HepG2 (cell line): ENCODE data around the gene ATIC. TPM values are rescaled to one million over a fixed set of nuclear protein-coding genes. Genes with fewer than 3 reads are reported as not detected.

ENCODE experiments used
- ATAC-seq: fragments of 200-7000 bp; cut with Tn5 transposase; 3 replicates; pipeline ENCODE4 v1.9.1; 2020; ENCODE audit warnings: mild to moderate bottlenecking, moderate library complexity
- BruUV-seq: library from RNA; stranded (reverse); fragments of 400-500 nt; replicated peaks from 2 replicates; lab custom pipeline; 2021; lab: Mats Ljungman, UMichigan
- CTCF ChIA-PET: fragments of 300-600 bp; formaldehyde crosslinking; extraction: SDS; loops from one replicate; lab custom pipeline; 2021; ENCODE audit warnings: low total read pairs, inconsistent platforms, low intra/inter-chr PET ratio; lab: Yijun Ruan, JAX
- POLR2A ChIA-PET: fragments of 350-600 bp; sonication (Branson Sonifier 250); formaldehyde crosslinking; loops from one replicate; lab custom pipeline; 2020; ENCODE audit warnings: antibody characterized with exemption, inconsistent platforms; lab: Yijun Ruan, JAX
- DNase-seq: peaks from one replicate; pipeline ENCODE4 v3.0.0-alpha.2; 2015; ENCODE audit warnings: low spot score
- FAIRE-seq: peaks from 3 replicates; lab custom pipeline; 2011; peaks lifted over from hg19 to GRCh38; lab: Jason Lieb, UNC
- H2AFZ ChIP-seq: one replicate; pipeline ENCODE4 v1.6.1; 2011; ENCODE audit warnings: low read length, inconsistent platforms
- H3K27ac ChIP-seq: fragments of 300-600 bp; 3 replicates; pipeline ENCODE4 v1.8.0; 2011; ENCODE audit warnings: mixed run types, mild to moderate bottlenecking, mixed read lengths, low read length, inconsistent platforms; ENCODE audit not compliant: insufficient read depth; ENCODE audit errors: extremely low read length
- H3K27me3 ChIP-seq, 2 experiments: fragments of 200-600 bp in 1 of 2; 2 replicates in 1 of 2; 3 replicates in 1 of 2; pipeline versions ENCODE4 v1.6.0 to v1.8.0; 2011; ENCODE audit warnings: low read length in 2 of 2, mild to moderate bottlenecking in 2 of 2, moderate library complexity in 2 of 2, inconsistent platforms in 1 of 2; ENCODE audit not compliant: insufficient read depth in 2 of 2, control insufficient read depth in 1 of 2
- H3K36me3 ChIP-seq, 2 experiments: fragments of 200-600 bp in 1 of 2; replicated peaks in 1 of 2; 2 replicates in 1 of 2; 3 replicates in 1 of 2; pipeline versions ENCODE4 v1.5.1 to v1.8.0; 2011; ENCODE audit warnings: low read length in 2 of 2, inconsistent platforms in 1 of 2; ENCODE audit not compliant: insufficient read depth in 2 of 2, control insufficient read depth in 1 of 2
- H3K4me1 ChIP-seq: 2 replicates; pipeline ENCODE4 v1.5.1; 2012; ENCODE audit warnings: low read length, inconsistent platforms; ENCODE audit not compliant: insufficient read depth
- H3K4me2 ChIP-seq: 2 replicates; pipeline ENCODE4 v1.6.0; 2011; ENCODE audit warnings: low read depth, low read length, inconsistent platforms
- H3K4me3 ChIP-seq, 3 experiments: fragments of 200-600 bp in 1 of 3; sonication (generic), shearing (Covaris generic) in 1 of 3; replicated peaks in 1 of 3; 2 replicates each; pipeline ENCODE4 v1.5.1; 2011 to 2016; ENCODE audit warnings: low read length in 3 of 3, inconsistent platforms in 2 of 3, low read depth in 2 of 3, mild to moderate bottlenecking in 2 of 3, control low read depth in 1 of 3, mixed read lengths in 1 of 3; ENCODE audit not compliant: insufficient read depth in 1 of 3
- H3K79me2 ChIP-seq: one replicate; pipeline ENCODE4 v1.6.1; 2011; ENCODE audit warnings: low read length, inconsistent platforms; ENCODE audit not compliant: insufficient read depth
- H3K9ac ChIP-seq: 2 replicates; pipeline ENCODE4 v1.6.0; 2011; ENCODE audit warnings: mild to moderate bottlenecking, low read depth, low read length, inconsistent platforms; ENCODE audit not compliant: insufficient read depth
- H3K9me3 ChIP-seq: 2 replicates; pipeline ENCODE4 v1.5.1; 2012; ENCODE audit warnings: mild to moderate bottlenecking, low read length
- H4K20me1 ChIP-seq: 2 replicates; pipeline ENCODE4 v1.6.0; 2011; ENCODE audit warnings: inconsistent platforms, mild to moderate bottlenecking, low read length, moderate library complexity; ENCODE audit not compliant: insufficient read depth
- DZIP1 ChIP-seq: sonication (generic); formaldehyde crosslinking; IDR thresholded peaks from 2 replicates; pipeline ENCODE4 v1.5.0; 2020; ENCODE audit warnings: mild to moderate bottlenecking, missing genetic modification reagents
- ETV6 ChIP-seq: sonication (generic); formaldehyde crosslinking; conservative IDR thresholded peaks from 2 replicates; pipeline ENCODE4 v1.4.0; 2020; ENCODE audit warnings: missing genetic modification reagents
- GZF1 ChIP-seq: sonication (generic); formaldehyde crosslinking; IDR thresholded peaks from 2 replicates; pipeline ENCODE4 v1.5.1; 2020; ENCODE audit warnings: mild to moderate bottlenecking, missing genetic modification reagents
- KLF9 ChIP-seq: IDR thresholded peaks from 2 replicates; pipeline ENCODE4 v1.6.1; 2016; ENCODE audit warnings: low read depth
- MEIS2 ChIP-seq: sonication (generic); formaldehyde crosslinking; IDR thresholded peaks from 2 replicates; pipeline ENCODE4 v1.9.0; 2021; ENCODE audit warnings: mild to moderate bottlenecking, missing genetic modification reagents
- POLR2AphosphoS2 ChIP-seq: IDR thresholded peaks from 2 replicates; pipeline ENCODE4 v1.6.1; 2011; ENCODE audit warnings: low read depth, low read length, improper control_type of control experiment
- SNRNP70 ChIP-seq: fragments of 200-400 bp; formaldehyde crosslinking; IDR thresholded peaks from 2 replicates; pipeline ENCODE4 v1.6.1; 2017; ENCODE audit warnings: mild to moderate bottlenecking, low read depth, low read length, moderate library complexity
- SRF ChIP-seq: IDR thresholded peaks from 2 replicates; pipeline ENCODE4 v1.6.1; 2011; ENCODE audit warnings: mild to moderate bottlenecking, low read depth, low read length, moderate library complexity
- TAF15 ChIP-seq: fragments of 200-400 bp; formaldehyde crosslinking; IDR thresholded peaks from one replicate; pipeline ENCODE4 v1.6.1; 2018; ENCODE audit warnings: mild to moderate bottlenecking, low read depth, low read length; ENCODE audit not compliant: poor library complexity, severe bottlenecking
- XBP1 ChIP-seq: sonication (generic); formaldehyde crosslinking; IDR thresholded peaks from 2 replicates; pipeline ENCODE4 v1.5.0; 2020; ENCODE audit warnings: missing genetic modification reagents
- ZFP36 ChIP-seq: fragments of 150-350 bp; IDR thresholded peaks from 2 replicates; pipeline ENCODE4 v1.6.1; 2018; ENCODE audit warnings: borderline replicate concordance, low read length, low read depth; ENCODE audit not compliant: partially characterized antibody
- ZNF274 ChIP-seq: sonication (generic); formaldehyde crosslinking; IDR thresholded peaks from 2 replicates; pipeline ENCODE4 v1.5.1; 2020; ENCODE audit warnings: mild to moderate bottlenecking, missing genetic modification reagents
- ZNF367 ChIP-seq: sonication (generic); formaldehyde crosslinking; IDR thresholded peaks from 2 replicates; pipeline ENCODE4 v1.4.0; 2020; ENCODE audit warnings: missing genetic modification reagents, borderline replicate concordance
- ZNF44 ChIP-seq: sonication (generic); formaldehyde crosslinking; IDR thresholded peaks from 2 replicates; pipeline ENCODE4 v1.5.1; 2020; ENCODE audit warnings: mild to moderate bottlenecking, missing genetic modification reagents
- ZNF557 ChIP-seq: sonication (generic); formaldehyde crosslinking; IDR thresholded peaks from 2 replicates; pipeline ENCODE4 v1.4.0; 2020; ENCODE audit warnings: missing genetic modification reagents
- ZNF577 ChIP-seq: sonication (generic); formaldehyde crosslinking; IDR thresholded peaks from 2 replicates; pipeline ENCODE4 v1.4.0; 2020; ENCODE audit warnings: mild to moderate bottlenecking, low read depth, missing genetic modification reagents, borderline replicate concordance
- ZNF644 ChIP-seq: IDR thresholded peaks from 2 replicates; pipeline ENCODE4 v1.6.1; 2016; ENCODE audit warnings: low read depth
- WGBS: methylation state at CpG from one replicate; pipeline ENCODE4 v1.1.6; 2017; ENCODE audit warnings: low lambda C conversion rate; 5-methylcytosine and 5-hydroxymethylcytosine counted together
- in situ Hi-C: cut with HindIII; loops from 2 replicates; pipeline ENCODE4 v1.10.0; 2017; ENCODE audit warnings: low pct_unique_long_range_greater_than_20kb; ENCODE audit not compliant: extremely low pct_ligation_motif_present
- intact Hi-C: fragments of 100-400 bp; cut with micrococcal nuclease; formaldehyde crosslinking; loops from one replicate; pipeline ENCODE4 v1.10.0; 2022; ENCODE audit not compliant: unreplicated experiment
- polyA plus RNA-seq, 8 experiments: library from polyadenylated mRNA; depleted of rRNA in 3 of 8; stranded (reverse) in 7 of 8; unstranded in 1 of 8; fragments of >200 nt; fragmentation: Illumina TruSeq in 4 of 8; extraction: Trizol in 4 of 8; gene quantifications; 2 replicates each; pipeline versions ENCODE4 v1.2.1 to v1.2.3, GENCODE V29; 2011 to 2016; ENCODE audit warnings: low read depth in 4 of 8, missing spikeins in 1 of 8, mixed read lengths in 1 of 8; ENCODE audit not compliant: insufficient read depth in 1 of 8
- total RNA-seq, 5 experiments: library from RNA; depleted of rRNA; stranded (reverse); fragments of >200 nt; fragmentation: Illumina TruSeq; extraction: Trizol; gene quantifications; 2 replicates each; pipeline ENCODE4 v1.2.3, GENCODE V29; 2016; ENCODE audit warnings: low read depth in 1 of 5
- TF ChIP-seq, protein P1 (sequence below): IDR thresholded peaks from 2 replicates; pipeline ENCODE4 v1.4.0; 2020; ENCODE audit warnings: mild to moderate bottlenecking, missing genetic modification reagents
- TF ChIP-seq, protein P2 (sequence below): sonication (generic); formaldehyde crosslinking; IDR thresholded peaks from 2 replicates; pipeline ENCODE4 v1.4.0; 2020; ENCODE audit warnings: mild to moderate bottlenecking, missing genetic modification reagents

The ATIC gene
- total and polyA plus RNA-seq, 2 of the 13 experiments (the other 11 are each of a cell fraction or from before 2014, with no cell fraction given), result 89.8 to 146 TPM

- ChIA-PET POLR2A (no interaction called here), CTCF (no interaction called here)
- peaks cover 53% of the 10 kb centered on the region for H3K4me1 ChIP-seq
- H3K4me2 ChIP-seq, result no peak overlapping the region
- WGBS, result 97% methylated on average over 2 of the region's 2 CpGs
- H3K27me3 ChIP-seq, result no peaks in the 10 kb centered on the region; a peak in 1 of 5 replicates
- H3K36me3 ChIP-seq, result peaks cover 11 to 31% of the 10 kb centered on the region in 2 experiments
- H3K79me2 ChIP-seq, result peaks cover 45% of the 10 kb centered on the region
- intact Hi-C loops (no loop called here), in situ Hi-C loops (no loop called here)
- FAIRE-seq, result no peak
- TF ChIP-seq TAF15 (no peak), GZF1 (no peak), SRF (no peak), ZNF44 (CRISPR knock-in tag) (no peak), ZNF367 (no peak), ETV6 (no peak), ZNF557 (CRISPR knock-in tag) (no peak), XBP1 (CRISPR knock-in tag) (no peak), DZIP1 (CRISPR knock-in tag) (no peak), KLF9 (no peak), POLR2AphosphoS2 (no peak), SNRNP70 (no peak), ZFP36 (no peak), ZNF274 (CRISPR knock-in tag) (no peak), MEIS2 (CRISPR knock-in tag) (no peak), ZNF577 (no peak), ZNF644 (CRISPR knock-in tag) (no peak)
- TF ChIP-seq, protein P1, sequence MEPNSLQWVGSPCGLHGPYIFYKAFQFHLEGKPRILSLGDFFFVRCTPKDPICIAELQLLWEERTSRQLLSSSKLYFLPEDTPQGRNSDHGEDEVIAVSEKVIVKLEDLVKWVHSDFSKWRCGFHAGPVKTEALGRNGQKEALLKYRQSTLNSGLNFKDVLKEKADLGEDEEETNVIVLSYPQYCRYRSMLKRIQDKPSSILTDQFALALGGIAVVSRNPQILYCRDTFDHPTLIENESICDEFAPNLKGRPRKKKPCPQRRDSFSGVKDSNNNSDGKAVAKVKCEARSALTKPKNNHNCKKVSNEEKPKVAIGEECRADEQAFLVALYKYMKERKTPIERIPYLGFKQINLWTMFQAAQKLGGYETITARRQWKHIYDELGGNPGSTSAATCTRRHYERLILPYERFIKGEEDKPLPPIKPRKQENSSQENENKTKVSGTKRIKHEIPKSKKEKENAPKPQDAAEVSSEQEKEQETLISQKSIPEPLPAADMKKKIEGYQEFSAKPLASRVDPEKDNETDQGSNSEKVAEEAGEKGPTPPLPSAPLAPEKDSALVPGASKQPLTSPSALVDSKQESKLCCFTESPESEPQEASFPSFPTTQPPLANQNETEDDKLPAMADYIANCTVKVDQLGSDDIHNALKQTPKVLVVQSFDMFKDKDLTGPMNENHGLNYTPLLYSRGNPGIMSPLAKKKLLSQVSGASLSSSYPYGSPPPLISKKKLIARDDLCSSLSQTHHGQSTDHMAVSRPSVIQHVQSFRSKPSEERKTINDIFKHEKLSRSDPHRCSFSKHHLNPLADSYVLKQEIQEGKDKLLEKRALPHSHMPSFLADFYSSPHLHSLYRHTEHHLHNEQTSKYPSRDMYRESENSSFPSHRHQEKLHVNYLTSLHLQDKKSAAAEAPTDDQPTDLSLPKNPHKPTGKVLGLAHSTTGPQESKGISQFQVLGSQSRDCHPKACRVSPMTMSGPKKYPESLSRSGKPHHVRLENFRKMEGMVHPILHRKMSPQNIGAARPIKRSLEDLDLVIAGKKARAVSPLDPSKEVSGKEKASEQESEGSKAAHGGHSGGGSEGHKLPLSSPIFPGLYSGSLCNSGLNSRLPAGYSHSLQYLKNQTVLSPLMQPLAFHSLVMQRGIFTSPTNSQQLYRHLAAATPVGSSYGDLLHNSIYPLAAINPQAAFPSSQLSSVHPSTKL (CRISPR knock-in tag), result no peak
- TF ChIP-seq, protein P2, sequence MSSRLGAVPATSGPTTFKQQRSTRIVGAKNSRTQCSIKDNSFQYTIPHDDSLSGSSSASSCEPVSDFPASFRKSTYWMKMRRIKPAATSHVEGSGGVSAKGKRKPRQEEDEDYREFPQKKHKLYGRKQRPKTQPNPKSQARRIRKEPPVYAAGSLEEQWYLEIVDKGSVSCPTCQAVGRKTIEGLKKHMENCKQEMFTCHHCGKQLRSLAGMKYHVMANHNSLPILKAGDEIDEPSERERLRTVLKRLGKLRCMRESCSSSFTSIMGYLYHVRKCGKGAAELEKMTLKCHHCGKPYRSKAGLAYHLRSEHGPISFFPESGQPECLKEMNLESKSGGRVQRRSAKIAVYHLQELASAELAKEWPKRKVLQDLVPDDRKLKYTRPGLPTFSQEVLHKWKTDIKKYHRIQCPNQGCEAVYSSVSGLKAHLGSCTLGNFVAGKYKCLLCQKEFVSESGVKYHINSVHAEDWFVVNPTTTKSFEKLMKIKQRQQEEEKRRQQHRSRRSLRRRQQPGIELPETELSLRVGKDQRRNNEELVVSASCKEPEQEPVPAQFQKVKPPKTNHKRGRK, result no peak
- no peak for DNase-seq
- H3K27ac ChIP-seq, result no peak overlapping the region
- H3K4me3 ChIP-seq, result no peak overlapping the region
- BruUV-seq, result no TSS peak
- H3K9me3 ChIP-seq, result no peaks in the 10 kb centered on the region
- ATAC-seq, result no peak
- H3K9ac ChIP-seq, result no peak overlapping the region
- H2AFZ ChIP-seq, result no peak overlapping the region
- H4K20me1 ChIP-seq, result no peaks in the 10 kb centered on the region; the same call in 1 of the 2 replicates
Measured at GRCh38 chr2:215315301-215315700, 3.4 kb downstream of the ATIC start.
